Pancreas (tissue), 10 donors: ENCODE measurements around the gene SHANK2. TPM values are rescaled to one million over a fixed set of nuclear protein-coding genes. Genes with fewer than 3 reads are reported as not detected.

ENCODE experiments used
- ATAC-seq, 4 donors: fragments of 200-7000 bp; cut with Tn5 transposase; one replicate each; pipeline versions ENCODE4 v1.8.0 to v1.9.1; 2020; ENCODE audit warnings: mild to moderate bottlenecking in 4 of 4, moderate library complexity in 4 of 4
- DNase-seq, 6 donors: peaks; one replicate each; pipeline ENCODE4 v3.0.0-alpha.2; 2020
- FAIRE-seq: peaks from 2 replicates; lab custom pipeline; 2012; peaks lifted over from hg19 to GRCh38; lab: Jason Lieb, UNC
- H3K27ac ChIP-seq, 4 donors: fragments of 200-600 bp; sonication (generic); 1 replicate in 3 of 4; 2 replicates in 1 of 4; pipeline versions ENCODE4 v1.5.0 to v1.8.0; 2020
- H3K27me3 ChIP-seq, 4 donors: fragments of 200-600 bp; one replicate each; pipeline ENCODE4 v1.8.0; 2021
- H3K36me3 ChIP-seq, 3 donors: fragments of 200-600 bp; sonication (generic) in 1 of 3; one replicate each; pipeline versions ENCODE4 v1.5.0 to v1.8.0; 2020 to 2021
- H3K4me1 ChIP-seq, 3 donors: fragments of 200-600 bp; one replicate each; pipeline ENCODE4 v1.8.0; 2021
- H3K4me3 ChIP-seq, 4 donors: fragments of 200-600 bp; sonication (generic) in 2 of 4; one replicate each; pipeline versions ENCODE4 v1.5.0 to v1.8.0; 2020 to 2021
- H3K9me3 ChIP-seq, 4 donors: fragments of 200-600 bp; one replicate each; pipeline ENCODE4 v1.8.0; 2021
- CTCF ChIP-seq, 4 donors: fragments of 200-600 bp; sonication (generic) in 3 of 4; IDR thresholded peaks; one replicate each; pipeline versions ENCODE4 v1.5.0 to v1.8.0; 2021; ENCODE audit warnings: antibody characterized with exemption in 4 of 4
- WGBS, 2 donors: extraction: QIAGEN DNeasy Blood & Tissue Kit; methylation state at CpG; one replicate each; pipeline ENCODE4 v1.1.7; 2013; 5-methylcytosine and 5-hydroxymethylcytosine counted together
- intact Hi-C, 3 donors: fragments of 100-400 bp; cut with DNase I; formaldehyde crosslinking; loops; one replicate each; pipeline versions ENCODE4 v1.11.1 to v1.14.2; 2022
- polyA plus RNA-seq, 2 donors: library from polyadenylated mRNA; stranded (reverse); fragments of 200-250 nt; gene quantifications; one replicate each; pipeline ENCODE4 v1.2.3, GENCODE V29; 2013
- total RNA-seq, 6 donors: library from RNA; stranded (reverse); fragmentation: NEBNext Ultra II Directional in 4 of 6; extraction: Animal tissue kit (Norgen Biotek cat#: 25700) in 4 of 6; gene quantifications; one replicate each; pipeline versions ENCODE4 v1.2.1 to v1.2.4, GENCODE V29; 2021 to 2023
- donor health status: healthy with polysubstance abuse.
- donor health status: DM: no; HTN: no; CAD: no; lungs with moderate emphysema.
- donor health status: DM: no; HTN: no; CAD: no.
- donor health status: control.
- donor health status: control.
- donor health status: Bipolar disorder and iron deficiency.
- donor health status: DM: yes; HTN: yes; CAD: no.
- donor health status: DM: no; HTN: no; CAD: no.
- donor health status: DM: no; HTN: no; CAD: no.
- donor health status: DM: yes; HTN: yes; CAD: no.

The SHANK2 gene
- total and polyA plus RNA-seq, 8 donors, result 8.4 to 44.9 (median 28.8) TPM

DNA sequence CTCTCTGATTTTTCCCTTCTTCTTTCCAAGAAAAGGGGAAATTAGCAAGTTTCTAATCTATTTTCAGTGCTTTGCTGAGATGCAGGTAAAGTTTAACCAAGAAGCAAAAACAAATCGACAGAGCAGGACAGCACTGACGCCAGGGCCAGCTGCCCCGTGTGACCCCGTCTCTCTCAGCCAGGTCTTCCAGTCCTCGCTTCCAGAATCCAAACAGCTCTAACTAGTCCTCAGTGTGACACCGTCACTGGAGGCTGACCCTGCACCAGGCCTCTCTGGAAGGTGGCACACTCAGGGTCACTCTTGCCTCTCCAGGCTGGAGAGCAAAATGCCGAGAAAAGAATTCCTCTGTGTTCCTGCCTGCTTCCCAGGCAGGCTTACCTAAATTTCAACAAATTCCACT is 44.8 kb downstream of the SHANK2 start:
- peak in 1 of 6 donors; percentile 39 for DNase-seq
- no peak for FAIRE-seq
- WGBS, 2 donors, result 37 to 56% methylated on average over 7 of the region's 7 CpGs

DNA sequence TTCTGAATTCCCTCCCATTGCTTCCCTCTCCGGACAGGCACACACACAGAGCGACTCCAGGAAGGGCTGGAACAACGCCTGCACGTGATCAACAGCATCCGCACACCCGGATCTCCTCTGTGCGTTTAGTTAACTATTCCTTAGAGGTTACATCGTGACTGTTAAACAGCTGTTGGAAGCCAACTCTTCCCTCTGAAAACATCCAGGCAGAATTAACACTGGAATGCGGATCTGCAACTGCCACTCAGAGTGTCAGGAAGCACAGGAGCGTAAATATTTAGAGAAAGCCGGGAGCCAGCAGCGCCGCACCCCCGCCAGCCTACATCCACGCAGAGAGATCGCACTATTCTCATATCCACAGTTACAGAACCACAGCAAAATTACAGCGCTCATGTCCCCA is 46.2 kb downstream of the SHANK2 start:
- Histone ChIP-seq H3K4me1 (no peaks in the 10 kb centered on the region), H3K27ac (peak overlapping the region in 2 of 4 donors; percentile 8 to 16), H3K4me3 (no peak overlapping the region), H3K9me3 (no peaks in the 10 kb centered on the region), H3K27me3 (no peaks in the 10 kb centered on the region), H3K36me3 (no peaks in the 10 kb centered on the region)
- ATAC-seq, result peak; percentile 47 to 61 (median 58)
- intact Hi-C loops, result no loop called here
- no peak for FAIRE-seq
- WGBS, 2 donors, result 55 to 57% methylated on average over 17 of the region's 17 CpGs
- peak in 1 of 6 donors; percentile 48 for DNase-seq
- TF ChIP-seq CTCF (IDR thresholded peaks at IDR 0.05), result no peak

More for the DNA sequence above, 44.8 kb downstream of the SHANK2 start:
- intact Hi-C loops, result no loop called here
- H3K27ac ChIP-seq, result peak overlapping the region in 2 of 4 donors; percentile 25
- H3K4me3 ChIP-seq, result no peak overlapping the region
- ATAC-seq, result peak in 2 of 4 donors; percentile 49 to 63
- no peaks in the 10 kb centered on the region for H3K36me3 ChIP-seq
- no peak for TF ChIP-seq CTCF (IDR thresholded peaks at IDR 0.05)
- H3K9me3 ChIP-seq, result no peaks in the 10 kb centered on the region
- H3K27me3 ChIP-seq, result no peaks in the 10 kb centered on the region
- no peaks in the 10 kb centered on the region for H3K4me1 ChIP-seq

DNA sequence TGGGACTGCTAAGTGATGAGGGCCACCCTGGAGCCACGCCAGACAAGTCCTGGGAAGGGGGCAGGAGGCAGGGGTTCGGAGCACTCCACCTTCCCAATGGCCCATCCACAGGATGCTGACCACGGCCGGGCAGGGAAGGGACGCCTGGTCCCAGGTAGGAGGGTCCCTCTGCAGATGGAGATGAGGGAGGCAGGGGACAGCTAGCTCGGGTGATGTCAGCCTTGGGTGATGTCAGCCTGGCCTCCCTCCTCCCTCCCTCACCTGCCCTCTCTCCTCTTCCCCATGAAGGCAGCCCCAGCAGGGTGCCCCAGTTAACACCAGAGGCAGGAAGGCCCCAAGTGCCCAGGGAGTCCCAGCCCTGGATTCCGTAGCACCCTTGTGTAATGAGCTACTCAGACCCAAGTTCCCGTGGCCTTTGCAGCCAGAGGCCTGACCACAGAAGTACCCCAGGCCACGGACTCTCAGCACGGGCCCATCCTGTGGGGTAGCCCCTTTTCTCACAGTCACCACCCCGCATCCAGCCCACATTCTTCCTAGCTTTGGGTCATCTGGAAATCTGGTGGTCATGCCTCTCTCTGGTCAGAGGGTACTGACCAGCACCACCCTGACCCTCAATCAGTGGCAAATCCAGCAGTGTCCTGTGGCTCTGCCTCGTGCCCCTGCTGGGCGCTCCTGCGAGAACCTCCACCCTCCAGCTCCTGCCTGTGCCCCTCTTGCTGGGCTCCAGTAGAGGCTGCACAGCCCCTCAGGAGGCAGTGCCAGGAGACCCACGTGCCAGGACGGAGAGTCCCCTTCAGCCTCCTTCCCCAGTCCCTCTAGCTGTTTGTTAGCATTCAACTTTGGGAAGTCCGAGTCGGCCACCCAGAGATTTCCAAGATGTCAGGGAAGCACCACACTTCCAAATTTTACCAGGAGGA is 47.4 kb downstream of the SHANK2 start:
- WGBS, 2 donors, result 88 to 92% methylated on average over 17 to 18 of the region's 18 CpGs
- Histone ChIP-seq H3K4me3 (no peak overlapping the region), H3K9me3 (no peaks in the 10 kb centered on the region), H3K4me1 (no peaks in the 10 kb centered on the region), H3K27me3 (no peaks in the 10 kb centered on the region), H3K27ac (peak overlapping the region in 1 of 4 donors; percentile 8), H3K36me3 (no peaks in the 10 kb centered on the region)
- DNase-seq (peak in 1 of 6 donors; percentile 56), FAIRE-seq (no peak), ATAC-seq (no peak)
- intact Hi-C loops, result no loop called here
- no peak for TF ChIP-seq CTCF (IDR thresholded peaks at IDR 0.05)

DNA sequence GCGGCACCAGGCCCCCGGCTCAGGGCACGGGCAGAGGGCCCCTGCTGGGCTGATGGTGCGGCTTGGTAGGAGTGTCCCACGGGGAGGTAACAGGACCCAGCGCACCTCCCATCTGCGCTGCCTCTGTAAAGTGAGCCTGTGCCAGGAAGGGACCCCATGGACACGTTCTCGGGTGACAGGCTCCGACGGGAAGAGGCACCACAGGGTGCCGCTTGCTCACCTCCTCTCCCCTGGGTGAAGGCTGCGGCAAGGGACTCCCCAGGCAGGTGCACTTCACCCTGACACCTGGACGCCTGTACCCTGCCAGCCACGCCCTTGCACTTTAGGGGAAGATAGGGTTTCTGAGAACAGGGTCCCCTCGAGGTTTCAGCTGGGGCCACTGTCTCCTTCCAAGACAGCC is 48.1 kb downstream of the SHANK2 start:
- TF ChIP-seq CTCF (IDR thresholded peaks at IDR 0.05), result no peak
- DNase-seq, result peak in 2 of 6 donors; percentile 44 to 49
- Histone ChIP-seq H3K4me3 (no peak overlapping the region), H3K27ac (no peak overlapping the region), H3K27me3 (no peaks in the 10 kb centered on the region), H3K4me1 (no peaks in the 10 kb centered on the region), H3K36me3 (no peaks in the 10 kb centered on the region), H3K9me3 (no peaks in the 10 kb centered on the region)
- 89 to 90% methylated on average over 16 of the region's 16 CpGs for WGBS, 2 donors
- no peak for ATAC-seq
- no peak for FAIRE-seq
- intact Hi-C loops, result no loop called here

DNA sequence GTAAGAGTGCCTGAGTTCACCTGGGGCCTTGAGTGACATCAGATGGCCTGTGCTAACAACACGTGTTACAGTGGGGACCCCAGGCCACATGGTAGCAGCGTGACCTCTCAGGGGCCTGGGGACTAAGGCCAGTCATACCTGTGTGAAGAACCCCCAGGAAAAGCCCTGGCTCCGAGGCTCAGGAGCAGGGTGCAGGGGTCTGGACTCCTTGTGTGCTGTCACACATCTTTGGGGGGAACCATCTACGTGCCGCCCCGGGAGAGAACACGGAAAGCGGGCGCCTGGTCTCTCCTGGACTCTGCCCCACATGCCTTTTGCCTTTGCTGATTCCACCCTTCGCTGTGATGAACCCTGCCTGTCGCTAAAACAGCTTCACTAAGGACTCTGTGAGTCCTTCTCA is 48.7 kb downstream of the SHANK2 start:
- DNase-seq, result peak in 1 of 6 donors; percentile 21
- no peaks in the 10 kb centered on the region for H3K9me3 ChIP-seq
- intact Hi-C loops, result no loop called here
- TF ChIP-seq CTCF (IDR thresholded peaks at IDR 0.05), result no peak
- H3K27ac ChIP-seq, result no peak overlapping the region
- WGBS, 2 donors, result 93 to 96% methylated on average over 11 of the region's 11 CpGs
- no peaks in the 10 kb centered on the region for H3K4me1 ChIP-seq
- no peak overlapping the region for H3K4me3 ChIP-seq
- ATAC-seq, result no peak
- FAIRE-seq, result no peak
- H3K27me3 ChIP-seq, result no peaks in the 10 kb centered on the region
- no peaks in the 10 kb centered on the region for H3K36me3 ChIP-seq
